Naive B cell (primary cell): Measurements from ENCODE around the gene ZNF331. TPM values are rescaled to one million over a fixed set of nuclear protein-coding genes. Genes with fewer than 3 reads are reported as not detected.
"Not testable (repeated sequence)": the region's sequence is repeated elsewhere in the genome, so short reads cannot be mapped to it uniquely, and the experiment has no call there.

ENCODE experiments used
- ATAC-seq, 2 donors: fragments of 150-1000 bp; cut with Tn5 transposase; 2 replicates each; pipeline ENCODE4 v1.10.0; 2021; ENCODE audit warnings: low read depth in 2 of 2, mild to moderate bottlenecking in 2 of 2, moderate library complexity in 2 of 2
- DNase-seq: peaks from one replicate; pipeline ENCODE4 v3.0.0; 2022
- H3K27ac Mint-ChIP-seq, 6 donors: one replicate each; pipeline ENCODE4 v1.8.0; 2020 to 2022; ENCODE audit warnings: mild to moderate bottlenecking in 6 of 6, mixed read lengths in 6 of 6, moderate library complexity in 5 of 6, inconsistent platforms in 2 of 6
- H3K27me3 Mint-ChIP-seq, 3 donors: one replicate each; pipeline ENCODE4 v1.8.0; 2021 to 2022; ENCODE audit warnings: mixed read lengths in 3 of 3, mild to moderate bottlenecking in 1 of 3
- H3K36me3 Mint-ChIP-seq, 2 donors: one replicate each; pipeline ENCODE4 v1.8.0; 2020 to 2022; ENCODE audit warnings: mixed read lengths in 2 of 2, inconsistent platforms in 1 of 2, mild to moderate bottlenecking in 1 of 2
- H3K4me1 Mint-ChIP-seq, 3 donors: one replicate each; pipeline ENCODE4 v1.8.0; 2020 to 2022; ENCODE audit warnings: mixed read lengths in 3 of 3, inconsistent platforms in 1 of 3, mild to moderate bottlenecking in 1 of 3, moderate library complexity in 1 of 3
- H3K4me3 Mint-ChIP-seq, 8 donors: one replicate each; pipeline ENCODE4 v1.8.0; 2020 to 2022; ENCODE audit warnings: mild to moderate bottlenecking in 8 of 8, mixed read lengths in 8 of 8, moderate library complexity in 8 of 8, inconsistent platforms in 2 of 8
- H3K9me3 Mint-ChIP-seq, 7 donors: one replicate each; pipeline ENCODE4 v1.8.0; 2020 to 2022; ENCODE audit warnings: mixed read lengths in 7 of 7, mild to moderate bottlenecking in 5 of 7, inconsistent platforms in 2 of 7, moderate library complexity in 1 of 7
- polyA plus RNA-seq, 6 donors: library from polyadenylated mRNA; unstranded; fragments of 300-500 nt; fragmentation: Illumina TruSeq; gene quantifications; one replicate each; pipeline ENCODE4 v1.2.3, GENCODE V29; 2021; ENCODE audit warnings: low read depth in 6 of 6

The ZNF331 gene
- polyA plus RNA-seq, result 100 to 1,000 TPM in 2 of 6 donors, 10 to 100 TPM in 4; 35.2 to 141 (median 72.8) TPM

DNA sequence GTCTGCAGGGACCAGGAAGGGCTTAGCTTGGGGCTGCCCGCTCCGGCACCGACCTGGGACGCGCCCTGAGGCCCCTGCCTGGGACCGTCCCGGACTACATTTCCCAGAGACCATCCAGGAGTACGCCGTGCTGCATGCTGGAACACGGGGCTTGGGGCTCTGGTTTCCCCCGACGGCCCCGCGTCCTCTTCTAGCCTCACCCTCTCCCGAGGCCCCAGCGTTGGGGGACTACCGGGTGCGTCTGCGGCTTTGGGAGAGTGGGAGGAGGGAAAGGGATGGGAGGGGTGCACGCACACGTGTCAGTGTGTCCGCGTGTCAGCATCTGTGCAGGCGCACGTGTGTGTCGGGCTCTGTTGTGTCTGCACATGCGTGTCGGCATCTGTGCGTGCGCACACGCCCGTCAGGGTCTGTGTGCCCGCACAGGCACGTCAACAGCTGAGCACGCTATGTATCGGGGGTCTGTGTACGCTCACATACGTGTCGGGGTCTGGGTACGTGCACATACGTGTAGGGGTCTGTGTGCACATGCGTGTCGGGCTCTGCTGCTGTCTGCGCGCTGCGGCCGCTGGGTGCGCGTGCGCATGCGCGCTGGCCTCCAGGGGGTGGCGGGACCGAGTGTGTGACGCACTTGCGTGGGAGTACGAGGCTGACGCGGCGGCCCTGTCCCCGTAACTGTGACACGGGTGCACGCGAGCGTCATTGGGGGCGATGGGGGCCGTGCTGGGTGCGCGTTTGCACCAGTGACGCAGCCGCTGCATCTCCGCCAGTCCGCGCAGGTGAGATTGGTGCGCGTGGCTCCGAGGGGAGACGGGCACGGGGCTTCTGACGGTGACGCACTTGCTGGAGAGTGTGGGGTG, at the start of gene ZNF331:
Gene ZNF331, plus strand, starts transcription at position 625 of the 857 bp plus-strand sequence. CDS start 31,232 bp downstream, outside the sequence.
- Mint-ChIP-seq H3K4me1 (peaks cover 11 to 20% (median 13%) of the 10 kb centered on the region in 3 donors), H3K36me3 (peaks cover 4 to 23% of the 10 kb centered on the region in 2 donors), H3K4me3 (peak within 1 kb of the TSS; percentile 93 to 98 (median 96)), H3K27me3 (peaks cover 0 to 7% (median 5%) of the 10 kb centered on the region in 3 donors), H3K27ac (peak within 1 kb of the TSS; percentile 100), H3K9me3 (peaks cover 0 to 6% (median 0%) of the 10 kb centered on the region in 7 donors)
- peak; percentile 96 for DNase-seq
- ATAC-seq, result peak; percentile 71 to 72

GRCh38 chr19:53492153-53492552, 45.8 kb upstream of the ZNF331 start:
- Mint-ChIP-seq H3K27me3 (no peaks in the 10 kb centered on the region), H3K4me1 (no peaks in the 10 kb centered on the region), H3K4me3 (no peak overlapping the region), H3K9me3 (peaks cover 21 to 91% (median 83%) of the 10 kb centered on the region in 7 donors), H3K27ac (no peak overlapping the region), H3K36me3 (peaks cover 58 to 60% of the 10 kb centered on the region in 2 donors)
- no peak for DNase-seq
- no peak for ATAC-seq

DNA sequence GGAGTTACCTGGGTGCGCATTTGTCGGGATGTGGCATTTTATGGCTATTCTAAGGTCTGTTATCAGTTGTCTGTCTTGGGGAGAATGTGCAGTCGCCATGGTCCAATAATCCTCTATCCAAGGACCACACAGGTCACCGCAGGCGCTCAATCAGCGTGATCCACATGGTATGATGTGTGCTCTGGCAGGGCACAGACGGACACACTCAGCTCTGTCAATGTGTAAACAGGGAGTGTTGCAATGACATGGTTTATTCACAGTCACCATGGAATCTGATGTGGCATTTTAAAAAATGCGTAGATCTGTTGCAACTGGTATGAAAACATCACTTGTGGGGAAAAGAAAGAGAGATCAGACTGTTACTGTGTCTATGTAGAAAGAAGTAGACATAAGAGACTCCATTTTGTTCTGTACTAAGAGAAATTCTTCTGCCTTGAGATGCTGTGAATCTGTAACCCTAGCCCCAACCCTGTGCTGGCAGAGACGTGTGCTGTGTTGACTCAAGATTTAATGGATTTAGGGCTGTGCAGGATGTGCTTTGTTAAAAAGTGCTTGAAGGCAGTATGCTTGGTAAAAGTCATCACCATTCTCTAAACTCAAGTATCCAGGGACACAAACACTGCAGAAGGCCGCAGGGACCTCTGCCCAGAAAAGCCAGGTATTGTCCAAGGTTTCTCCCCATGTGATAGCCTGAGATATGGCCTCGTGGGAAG, 40.5 kb upstream of the ZNF331 start:
- DNase-seq, H3K27ac Mint-ChIP-seq, H3K4me3 Mint-ChIP-seq, H3K4me1 Mint-ChIP-seq, ATAC-seq: not testable (repeated sequence)
- peaks cover 20 to 22% of the 10 kb centered on the region in 2 donors for H3K36me3 Mint-ChIP-seq
- H3K9me3 Mint-ChIP-seq, result peaks cover 10 to 82% (median 63%) of the 10 kb centered on the region in 7 donors
- H3K27me3 Mint-ChIP-seq, result peaks cover 0 to 14% (median 4%) of the 10 kb centered on the region in 3 donors

DNA sequence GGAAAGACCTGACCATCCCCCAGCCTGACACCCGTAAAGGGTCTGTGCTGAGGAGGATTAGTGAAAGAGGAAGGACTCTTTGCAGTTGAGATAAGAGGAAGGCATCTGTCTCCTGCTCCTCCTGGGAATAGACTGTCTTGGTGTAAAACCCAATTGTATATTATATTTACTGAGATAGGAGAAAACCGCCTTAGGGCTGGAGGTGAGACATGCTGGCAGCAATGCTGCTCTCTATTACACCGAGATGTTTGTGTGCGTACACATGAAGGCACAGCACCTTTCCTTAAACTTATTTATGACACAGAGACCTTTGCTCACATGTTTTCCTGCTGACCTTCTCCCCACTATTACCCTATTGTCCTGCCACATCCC, 39.9 kb upstream of the ZNF331 start:
- peaks cover 10 to 81% (median 57%) of the 10 kb centered on the region in 7 donors for H3K9me3 Mint-ChIP-seq
- ATAC-seq, result not testable (repeated sequence)

GRCh38 chr19:53503151-53503550, 34.8 kb upstream of the ZNF331 start:
- H3K9me3 Mint-ChIP-seq, result peaks cover 0 to 44% (median 13%) of the 10 kb centered on the region in 7 donors
- not testable (repeated sequence) for H3K36me3 Mint-ChIP-seq, ATAC-seq, H3K4me3 Mint-ChIP-seq, DNase-seq, H3K4me1 Mint-ChIP-seq, H3K27ac Mint-ChIP-seq
- H3K27me3 Mint-ChIP-seq, result peaks cover 12 to 44% (median 24%) of the 10 kb centered on the region in 3 donors

More for the DNA sequence above, 39.9 kb upstream of the ZNF331 start:
- Mint-ChIP-seq H3K36me3 (peaks cover 16 to 17% of the 10 kb centered on the region in 2 donors), H3K27me3 (peaks cover 0 to 14% (median 4%) of the 10 kb centered on the region in 3 donors)
- H3K4me1 Mint-ChIP-seq, H3K4me3 Mint-ChIP-seq, DNase-seq, H3K27ac Mint-ChIP-seq: not testable (repeated sequence)

DNA sequence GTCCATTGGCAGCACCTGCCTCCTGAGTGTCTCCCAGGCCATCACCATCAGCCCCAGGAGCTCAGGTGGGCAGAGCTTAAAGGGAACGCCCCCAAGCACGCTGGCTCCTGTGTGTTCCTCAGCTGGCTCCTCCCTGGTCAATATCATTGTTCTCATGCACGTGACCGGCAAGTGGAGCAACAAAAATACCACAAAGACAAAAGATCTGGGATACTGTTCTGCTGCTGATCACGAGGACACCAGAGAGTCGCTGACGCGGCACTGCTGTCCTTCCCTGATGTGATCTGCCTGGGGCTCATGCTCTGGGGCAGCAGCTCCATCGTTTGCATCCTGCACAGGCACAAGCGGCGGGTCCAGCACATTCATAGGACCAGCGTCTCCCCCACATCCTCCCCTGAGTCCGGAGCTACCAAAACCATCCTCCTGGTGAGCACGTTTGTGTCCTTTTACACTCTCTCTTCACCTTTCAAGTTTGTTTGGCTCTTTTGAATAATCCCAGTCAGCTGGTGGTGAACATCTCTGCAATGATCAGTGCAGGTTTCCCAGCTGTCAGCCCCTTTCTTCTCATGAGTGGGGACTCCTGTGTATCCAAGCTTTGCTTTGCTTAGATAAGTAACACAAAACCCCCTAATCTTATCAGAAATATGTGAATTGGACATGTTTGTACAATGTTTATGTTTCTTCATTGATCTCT, 34.1 kb upstream of the ZNF331 start:
- H3K4me3 Mint-ChIP-seq, H3K4me1 Mint-ChIP-seq, DNase-seq, H3K27ac Mint-ChIP-seq, ATAC-seq, H3K36me3 Mint-ChIP-seq: not testable (repeated sequence)
- peaks cover 19 to 47% (median 28%) of the 10 kb centered on the region in 3 donors for H3K27me3 Mint-ChIP-seq
- H3K9me3 Mint-ChIP-seq, result peaks cover 0 to 41% (median 9%) of the 10 kb centered on the region in 7 donors

DNA sequence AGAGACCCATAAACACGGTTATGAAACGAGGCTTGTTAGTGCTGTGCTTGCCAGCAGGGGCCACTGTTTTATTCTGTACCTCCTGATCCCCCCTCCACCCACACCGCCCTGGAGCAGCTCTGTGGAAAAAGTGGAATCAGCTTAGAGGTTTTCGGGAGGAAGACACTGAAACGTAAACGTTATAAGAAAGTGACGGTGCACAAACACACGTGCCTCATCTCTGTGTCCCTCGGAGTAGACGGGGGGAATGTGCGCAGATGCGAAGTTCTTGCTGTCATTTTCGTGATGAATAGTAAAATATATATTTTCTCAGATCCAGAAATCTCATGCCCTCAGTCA, 33.6 kb upstream of the ZNF331 start:
- Mint-ChIP-seq H3K27me3 (peaks cover 24 to 52% (median 28%) of the 10 kb centered on the region in 3 donors), H3K9me3 (peaks cover 0 to 37% (median 9%) of the 10 kb centered on the region in 7 donors), H3K4me3 (peak overlapping the region in 1 of 8 donors; percentile 29)
- peak in 1 of 2 donors; percentile 48 for ATAC-seq
- not testable (repeated sequence) for H3K27ac Mint-ChIP-seq, H3K36me3 Mint-ChIP-seq, DNase-seq, H3K4me1 Mint-ChIP-seq

DNA sequence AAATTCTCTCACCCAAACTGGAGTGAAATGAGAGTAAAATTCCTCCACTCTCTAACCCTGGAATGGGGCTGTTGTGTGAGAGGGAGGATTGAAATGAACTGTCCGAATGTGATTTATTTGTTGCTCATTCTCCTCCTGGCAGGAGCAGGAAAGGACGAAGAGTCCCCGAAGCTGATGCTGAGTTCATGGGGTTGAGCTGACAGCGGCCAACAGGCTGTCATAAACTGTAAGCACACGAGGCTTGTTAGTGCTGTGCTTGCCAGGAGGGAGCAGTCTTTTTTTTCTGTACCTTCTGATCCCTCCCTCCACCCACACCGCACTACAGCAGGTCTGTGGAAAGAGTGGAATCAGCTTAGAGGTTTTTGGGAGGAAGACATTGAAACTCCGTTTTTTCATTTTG, 33.1 kb upstream of the ZNF331 start:
- peaks cover 0 to 36% (median 9%) of the 10 kb centered on the region in 7 donors for H3K9me3 Mint-ChIP-seq
- H3K27me3 Mint-ChIP-seq, result peaks cover 29 to 57% (median 31%) of the 10 kb centered on the region in 3 donors

DNA sequence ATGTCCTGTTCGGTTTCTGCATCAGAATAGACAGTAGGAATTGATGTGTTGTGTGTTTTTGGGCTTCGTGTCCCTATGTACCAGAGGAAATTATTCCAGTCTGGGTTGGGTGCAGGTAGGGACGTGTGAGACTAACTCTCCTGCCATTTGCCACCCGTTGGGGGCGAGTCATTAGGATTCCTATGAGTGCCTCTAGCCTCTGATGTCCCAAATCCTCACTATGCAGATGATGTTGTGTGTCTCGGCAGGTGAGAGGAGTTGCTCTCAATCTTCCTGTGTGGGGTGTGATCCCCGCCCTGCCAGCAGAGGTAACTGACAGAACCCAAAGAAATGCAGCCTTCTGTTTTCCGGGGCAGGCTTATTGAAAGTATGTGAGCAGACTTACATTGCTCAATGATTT, 31.2 kb upstream of the ZNF331 start:
- H3K4me3 Mint-ChIP-seq, result peak overlapping the region in 1 of 8 donors; percentile 14
- H3K27ac Mint-ChIP-seq, result no peak overlapping the region
- no peak for DNase-seq
- H3K36me3 Mint-ChIP-seq, result peaks cover 0 to 8% of the 10 kb centered on the region in 2 donors
- H3K9me3 Mint-ChIP-seq, result peaks cover 0 to 25% (median 4%) of the 10 kb centered on the region in 7 donors
- H3K4me1 Mint-ChIP-seq, result peaks cover 0 to 4% (median under 1%) of the 10 kb centered on the region in 3 donors
- ATAC-seq, result no peak
- H3K27me3 Mint-ChIP-seq, result peaks cover 31 to 52% (median 34%) of the 10 kb centered on the region in 3 donors

More for the DNA sequence above, 33.1 kb upstream of the ZNF331 start:
- Mint-ChIP-seq H3K27ac (no peak overlapping the region), H3K4me1 (peaks cover 0 to 4% (median 0%) of the 10 kb centered on the region in 3 donors), H3K36me3 (peaks cover 0 to 8% of the 10 kb centered on the region in 2 donors), H3K4me3 (no peak overlapping the region)
- no peak for DNase-seq
- ATAC-seq, result no peak

- H3K27me3 Mint-ChIP-seq, result peaks cover 31 to 48% (median 38%) of the 10 kb centered on the region in 3 donors
- H3K4me3 Mint-ChIP-seq, result no peak overlapping the region
- H3K27ac Mint-ChIP-seq, result no peak overlapping the region
- peaks cover 0 to 8% of the 10 kb centered on the region in 2 donors for H3K36me3 Mint-ChIP-seq
- no peak for ATAC-seq
- peaks cover 0 to 7% (median 3%) of the 10 kb centered on the region in 3 donors for H3K4me1 Mint-ChIP-seq
- no peak for DNase-seq
- H3K9me3 Mint-ChIP-seq, result peaks cover 0 to 17% (median 3%) of the 10 kb centered on the region in 7 donors
Measured at GRCh38 chr19:53507523-53508442, 30.2 kb upstream of the ZNF331 start.

DNA sequence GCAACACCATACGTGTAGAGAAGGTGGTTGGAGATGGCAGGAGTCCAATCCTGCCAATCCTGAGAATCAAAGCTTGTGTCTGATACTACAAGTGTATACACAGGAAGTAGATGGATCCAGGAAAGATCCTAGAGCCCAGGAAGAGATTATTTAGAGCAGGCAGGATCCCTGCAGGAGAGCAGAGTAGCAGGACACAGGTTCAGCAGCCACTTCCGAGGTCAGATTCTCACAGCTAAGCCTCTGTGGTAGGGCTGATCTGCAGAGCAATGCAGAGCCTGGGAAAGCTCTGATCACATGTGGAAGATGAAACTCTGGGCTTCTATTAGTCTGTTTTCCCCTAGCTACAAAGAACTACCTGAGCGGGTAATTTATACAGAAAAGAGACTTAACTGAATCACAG, 28.5 kb upstream of the ZNF331 start:
- ATAC-seq (no peak), DNase-seq (no peak)
- Mint-ChIP-seq H3K27me3 (peaks cover 31 to 45% (median 34%) of the 10 kb centered on the region in 3 donors), H3K36me3 (peaks cover 0 to 8% of the 10 kb centered on the region in 2 donors), H3K9me3 (peaks cover 0 to 15% (median 3%) of the 10 kb centered on the region in 7 donors), H3K27ac (no peak overlapping the region), H3K4me3 (no peak overlapping the region), H3K4me1 (peaks cover 0 to 3% (median 3%) of the 10 kb centered on the region in 3 donors)

- DNase-seq, result no peak
- Mint-ChIP-seq H3K4me1 (peaks cover 0 to 3% (median 3%) of the 10 kb centered on the region in 3 donors), H3K36me3 (peaks cover 0 to 8% of the 10 kb centered on the region in 2 donors), H3K4me3 (no peak overlapping the region), H3K27ac (no peak overlapping the region), H3K27me3 (peaks cover 30 to 41% (median 31%) of the 10 kb centered on the region in 3 donors), H3K9me3 (peaks cover 0 to 15% (median 3%) of the 10 kb centered on the region in 7 donors)
- no peak for ATAC-seq
Measured at GRCh38 chr19:53509845-53510244, 28.1 kb upstream of the ZNF331 start.
